Stimulated activated CD4-positive, alpha-beta T cell treated with anti-CD3 and anti-CD28 coated beads, Interleukin-2, amount 100 ng/mL, for 4 hours (primary cell): Measurements from ENCODE around the gene GCNT4.
A peak's percentile ranks its signal among the peaks of the same experiment; 100 is the strongest.
"Not testable (repeated sequence)": the region's sequence is repeated elsewhere in the genome, so short reads cannot be mapped to it uniquely, and the experiment has no call there.

ENCODE experiments used
- DNase-seq: peaks from one replicate; pipeline ENCODE4 v3.0.0-alpha.2; 2020; ENCODE audit warnings: low read depth

Gene GCNT4

GRCh38 chr5:75052192-75053053, at the start of gene GCNT4:
Gene GCNT4, minus strand, starts transcription at chr5:75052558. Its CDS starts 22,521 bp downstream, at chr5:75030037.
- no peak for DNase-seq

GRCh38 chr5:75095956-75096355, 43.6 kb upstream of the GCNT4 start:
- DNase-seq: not testable (repeated sequence)

- DNase-seq: no peak
These were observed 39.2 kb upstream of the GCNT4 start for GRCh38 chr5:75091597-75091996.

GRCh38 chr5:75089662-75090061, 37.3 kb upstream of the GCNT4 start:
- no peak for DNase-seq

- no peak for DNase-seq
These were observed 36.8 kb upstream of the GCNT4 start for GRCh38 chr5:75089137-75089536.

- no peak for DNase-seq
These were observed 36.3 kb upstream of the GCNT4 start for GRCh38 chr5:75088648-75089047.

GRCh38 chr5:75081510-75081909, 29.2 kb upstream of the GCNT4 start:
- DNase-seq: no peak

- DNase-seq: not testable (repeated sequence)
These were observed 27.0 kb upstream of the GCNT4 start for GRCh38 chr5:75079346-75079745.

GRCh38 chr5:75078027-75078426, 25.7 kb upstream of the GCNT4 start:
- no peak for DNase-seq

- DNase-seq: no peak
These were observed 19.7 kb upstream of the GCNT4 start for GRCh38 chr5:75072061-75072460.

GRCh38 chr5:75071100-75071499, 18.7 kb upstream of the GCNT4 start:
- DNase-seq: no peak

GRCh38 chr5:75067434-75067833, 15.1 kb upstream of the GCNT4 start:
- no peak for DNase-seq

- no peak for DNase-seq
These were observed 10.7 kb upstream of the GCNT4 start for GRCh38 chr5:75062925-75063531.

GRCh38 chr5:75059912-75060545, 7.7 kb upstream of the GCNT4 start:
- peak; percentile 43 for DNase-seq

GRCh38 chr5:75058986-75059535, 6.7 kb upstream of the GCNT4 start:
- no peak for DNase-seq

GRCh38 chr5:75057561-75057960, 5.2 kb upstream of the GCNT4 start:
- no peak for DNase-seq

GRCh38 chr5:75055727-75056144, 3.4 kb upstream of the GCNT4 start:
- no peak for DNase-seq

- DNase-seq: no peak
These were observed 2.0 kb upstream of the GCNT4 start for GRCh38 chr5:75054134-75054930.

- peak; percentile 31 for DNase-seq
These were observed 1.2 kb upstream of the GCNT4 start for GRCh38 chr5:75053304-75054133.

GRCh38 chr5:75053054-75053303, 621 bp upstream of the GCNT4 start:
- DNase-seq: no peak

GRCh38 chr5:75051217-75051751, 1.1 kb downstream of the GCNT4 start:
- no peak for DNase-seq
